Neuronal stem cell (in vitro differentiated cells): ENCODE results near the gene TBC1D16.

Experiments
- DNase-seq: peaks from one replicate; pipeline ENCODE4 v3.0.0-alpha.2; 2013; ENCODE audit warnings: low spot score
- H2AFZ ChIP-seq: one replicate; pipeline ENCODE4 v1.6.1; 2013; ENCODE audit warnings: mild to moderate bottlenecking, low read length, inconsistent platforms
- H2AK5ac ChIP-seq: 2 replicates; pipeline ENCODE4 v1.6.1; 2013; ENCODE audit warnings: low read depth, mild to moderate bottlenecking, inconsistent platforms, low read length, moderate library complexity, mixed read lengths
- H2BK120ac ChIP-seq: 2 replicates; pipeline ENCODE4 v1.6.1; 2013; ENCODE audit warnings: low read depth, mild to moderate bottlenecking, inconsistent platforms, low read length, moderate library complexity, mixed read lengths
- H2BK12ac ChIP-seq: one replicate; pipeline ENCODE4 v1.6.1; 2013; ENCODE audit warnings: low read length, inconsistent platforms
- H2BK15ac ChIP-seq: 2 replicates; pipeline ENCODE4 v1.6.1; 2013; ENCODE audit warnings: mild to moderate bottlenecking, low read length, inconsistent platforms, mixed read lengths
- H2BK5ac ChIP-seq: one replicate; pipeline ENCODE4 v1.6.1; 2013; ENCODE audit warnings: inconsistent platforms, mild to moderate bottlenecking, low read length, moderate library complexity
- H3K14ac ChIP-seq: one replicate; pipeline ENCODE4 v1.6.1; 2013; ENCODE audit warnings: low read length, inconsistent platforms
- H3K18ac ChIP-seq: 2 replicates; pipeline ENCODE4 v1.6.1; 2013; ENCODE audit warnings: low read length, inconsistent platforms
- H3K23ac ChIP-seq: 2 replicates; pipeline ENCODE4 v1.6.1; 2013; ENCODE audit warnings: low read depth, mild to moderate bottlenecking, mixed read lengths, low read length, inconsistent platforms; ENCODE audit not compliant: poor library complexity
- H3K27ac ChIP-seq: replicated peaks from 3 replicates; pipeline ENCODE4 v1.5.1; 2013; ENCODE audit warnings: low read length, inconsistent platforms
- H3K27me3 ChIP-seq, 3 experiments: 2 replicates each; pipeline ENCODE4 v1.6.1; 2013; ENCODE audit warnings: low read length in 3 of 3, mild to moderate bottlenecking in 2 of 3, inconsistent platforms in 1 of 3, low read depth in 1 of 3, mixed read lengths in 1 of 3, moderate library complexity in 1 of 3; ENCODE audit not compliant: control insufficient read depth in 3 of 3, insufficient read depth in 3 of 3
- H3K36me3 ChIP-seq, 2 donors: replicated peaks in 1 of 2; 2 replicates each; pipeline ENCODE4 v1.6.1; 2013; ENCODE audit warnings: low read length in 2 of 2; ENCODE audit not compliant: control insufficient read depth in 2 of 2, insufficient read depth in 2 of 2
- H3K4ac ChIP-seq: 2 replicates; pipeline ENCODE4 v1.6.1; 2013; ENCODE audit warnings: inconsistent platforms, mild to moderate bottlenecking, low read length, moderate library complexity
- H3K4me1 ChIP-seq, 2 donors: 1 replicate in 1 of 2; 2 replicates in 1 of 2; pipeline ENCODE4 v1.6.1; 2013; ENCODE audit warnings: low read length in 2 of 2, low read depth in 1 of 2; ENCODE audit not compliant: control insufficient read depth in 2 of 2, insufficient read depth in 1 of 2
- H3K4me2 ChIP-seq: one replicate; pipeline ENCODE4 v1.6.1; 2013; ENCODE audit warnings: mild to moderate bottlenecking, low read length, inconsistent platforms; ENCODE audit not compliant: insufficient read depth, poor library complexity, severe bottlenecking
- H3K4me3 ChIP-seq, 2 donors: 2 replicates each; pipeline ENCODE4 v1.5.1; 2013; ENCODE audit warnings: low read length in 2 of 2, mild to moderate bottlenecking in 2 of 2, inconsistent platforms in 1 of 2, moderate library complexity in 1 of 2
- H3K79me1 ChIP-seq: one replicate; pipeline ENCODE4 v1.6.1; 2013; ENCODE audit warnings: low read depth, mild to moderate bottlenecking, inconsistent platforms, low read length, moderate library complexity
- H3K9ac ChIP-seq: one replicate; pipeline ENCODE4 v1.6.1; 2013; ENCODE audit warnings: mild to moderate bottlenecking, low read depth, low read length, inconsistent platforms; ENCODE audit not compliant: poor library complexity
- H3K9me3 ChIP-seq, 2 donors: replicated peaks in 1 of 2; 2 replicates each; pipeline versions ENCODE3 to v1.6.1; 2013; ENCODE audit warnings: low read length in 2 of 2, mild to moderate bottlenecking in 2 of 2, inconsistent platforms in 1 of 2, low read depth in 1 of 2, mixed read lengths in 1 of 2, moderate library complexity in 1 of 2; ENCODE audit not compliant: control insufficient read depth in 2 of 2, insufficient read depth in 1 of 2
- H4K8ac ChIP-seq: one replicate; pipeline ENCODE4 v1.6.1; 2013; ENCODE audit warnings: low read depth, mild to moderate bottlenecking, inconsistent platforms, low read length, moderate library complexity
- H4K91ac ChIP-seq: one replicate; pipeline ENCODE4 v1.6.1; 2013; ENCODE audit warnings: low read length, low read depth, mild to moderate bottlenecking, inconsistent platforms; ENCODE audit not compliant: poor library complexity
- WGBS, 2 donors: extraction: QIAGEN DNeasy Blood & Tissue Kit; methylation state at CpG; one replicate each; pipeline ENCODE4 v1.1.7; 2013; ENCODE audit warnings: missing lambda C conversion rate in 2 of 2, mixed read lengths in 1 of 2; ENCODE audit not compliant: insufficient read length in 2 of 2, insufficient replicate concordance in 1 of 2; ENCODE audit errors: extremely low coverage in 2 of 2; 5-methylcytosine and 5-hydroxymethylcytosine counted together

TBC1D16 gene

DNA sequence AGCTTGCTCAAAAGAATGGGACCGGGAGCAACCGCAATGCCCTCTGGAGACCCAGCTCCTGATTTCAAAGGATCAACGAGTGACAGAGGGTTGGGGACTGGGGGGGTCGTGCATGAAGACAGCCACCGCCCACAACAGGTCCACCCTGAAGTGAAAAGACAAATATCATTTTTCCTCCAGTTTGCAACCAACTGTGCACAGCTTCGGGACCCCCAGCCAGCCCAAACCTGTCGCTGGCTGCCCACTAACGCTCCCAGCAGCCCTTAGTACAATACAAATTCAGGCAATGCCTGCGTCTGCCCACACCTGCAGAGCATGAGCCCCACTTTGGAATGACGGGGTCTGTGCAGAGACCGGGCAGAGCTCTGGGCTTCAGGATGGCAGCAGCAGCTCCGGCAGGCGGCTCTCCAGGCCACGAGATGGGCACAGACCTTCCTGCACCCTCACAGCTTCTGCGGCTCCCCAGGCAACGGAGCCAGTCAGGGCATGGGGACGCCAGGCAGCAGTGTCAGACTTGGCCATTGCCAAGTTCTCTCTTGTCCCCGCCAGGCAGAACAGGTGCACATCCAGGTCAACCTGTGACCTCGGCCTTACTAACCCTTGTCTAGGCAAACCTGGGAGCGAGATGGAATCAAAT is 60.1 kb downstream of the TBC1D16 start:
- Histone ChIP-seq H2BK120ac (no peak overlapping the region), H3K79me1 (peaks cover 5% of the 10 kb centered on the region), H3K18ac (peak overlapping the region; percentile 88), H2AFZ (no peak overlapping the region), H4K8ac (peak overlapping the region; percentile 76), H3K4ac (no peak overlapping the region), H3K27ac (no peak overlapping the region), H2BK15ac (no peak overlapping the region), H3K4me1 (peaks cover 0 to 8% of the 10 kb centered on the region in 2 donors), H3K9ac (peak overlapping the region; percentile 54), H3K4me3 (peak overlapping the region in 1 of 2 donors; percentile 16), H4K91ac (no peak overlapping the region), H3K4me2 (no peak overlapping the region), H3K27me3 (no peaks in the 10 kb centered on the region), H3K23ac (peak overlapping the region; percentile 59), H3K9me3 (no peaks in the 10 kb centered on the region), H2AK5ac (peak overlapping the region; percentile 86), H2BK12ac (no peak overlapping the region), H2BK5ac (no peak overlapping the region), H3K36me3 (peaks cover 4 to 64% of the 10 kb centered on the region in 2 donors), H3K14ac (no peak overlapping the region)
- WGBS, 2 donors, result no CpG with 5 or more reads among the region's 20 CpGs
- DNase-seq, result no peak

DNA sequence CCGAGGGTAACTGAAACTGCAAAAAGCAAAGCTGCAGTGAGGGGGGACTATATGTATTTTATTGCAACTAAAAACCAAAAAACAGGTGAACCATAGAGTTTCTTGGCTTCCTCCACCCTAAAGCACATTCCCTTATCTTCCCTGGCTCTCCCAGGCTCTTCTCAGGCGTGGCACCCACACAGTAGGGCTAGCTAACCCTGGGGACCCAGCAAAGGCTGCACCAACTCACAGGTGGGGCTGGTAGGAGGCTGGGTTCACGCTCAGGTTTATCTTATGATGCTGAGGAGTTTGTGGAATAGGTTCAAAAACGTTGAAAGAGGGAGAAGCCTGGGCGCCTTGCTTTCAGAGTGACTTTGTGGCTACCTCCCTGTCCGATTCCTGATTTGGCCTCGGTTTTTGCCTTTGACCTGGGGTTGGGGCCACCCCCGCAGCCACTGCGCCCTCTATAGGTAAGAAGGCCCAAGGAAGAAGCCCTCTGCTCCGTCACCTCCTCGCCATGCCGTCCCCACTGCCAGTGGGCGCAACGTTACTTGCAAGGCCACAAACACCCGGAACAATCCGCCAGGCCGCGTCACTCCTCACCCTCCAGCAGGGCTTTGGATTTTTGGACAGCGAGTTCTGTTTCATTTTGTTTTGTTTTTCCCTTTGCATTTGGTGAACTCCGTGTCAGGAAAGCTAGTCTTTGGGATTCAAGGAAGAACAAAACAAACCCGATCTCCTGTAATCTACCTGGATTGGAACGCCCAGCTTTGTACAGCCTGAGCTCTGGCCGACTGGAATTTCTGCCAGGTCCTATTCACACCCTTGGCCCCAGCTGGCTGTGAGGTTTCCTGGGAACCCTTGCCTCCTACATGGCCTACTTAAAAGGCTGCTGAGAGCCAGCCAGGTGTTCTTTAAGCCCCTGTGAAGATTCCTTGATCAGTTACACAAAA is 60.8 kb downstream of the TBC1D16 start:
- Histone ChIP-seq H4K8ac (no peak overlapping the region), H2BK120ac (no peak overlapping the region), H3K79me1 (peaks cover 5% of the 10 kb centered on the region), H2AFZ (no peak overlapping the region), H3K27me3 (no peaks in the 10 kb centered on the region), H4K91ac (no peak overlapping the region), H3K36me3 (peaks cover 4 to 62% of the 10 kb centered on the region in 2 donors), H2AK5ac (peak overlapping the region; percentile 86), H3K14ac (no peak overlapping the region), H2BK15ac (peak overlapping the region; percentile 2), H3K27ac (no peak overlapping the region), H3K9me3 (no peaks in the 10 kb centered on the region), H3K4me2 (no peak overlapping the region), H2BK12ac (no peak overlapping the region), H3K9ac (no peak overlapping the region), H3K4ac (no peak overlapping the region), H3K4me3 (no peak overlapping the region), H3K23ac (peak overlapping the region; percentile 8), H3K18ac (peak overlapping the region; percentile 27), H3K4me1 (peaks cover 0 to 8% of the 10 kb centered on the region in 2 donors), H2BK5ac (no peak overlapping the region)
- WGBS, 2 donors, result no CpG with 5 or more reads among the region's 23 CpGs
- DNase-seq, result no peak

DNA sequence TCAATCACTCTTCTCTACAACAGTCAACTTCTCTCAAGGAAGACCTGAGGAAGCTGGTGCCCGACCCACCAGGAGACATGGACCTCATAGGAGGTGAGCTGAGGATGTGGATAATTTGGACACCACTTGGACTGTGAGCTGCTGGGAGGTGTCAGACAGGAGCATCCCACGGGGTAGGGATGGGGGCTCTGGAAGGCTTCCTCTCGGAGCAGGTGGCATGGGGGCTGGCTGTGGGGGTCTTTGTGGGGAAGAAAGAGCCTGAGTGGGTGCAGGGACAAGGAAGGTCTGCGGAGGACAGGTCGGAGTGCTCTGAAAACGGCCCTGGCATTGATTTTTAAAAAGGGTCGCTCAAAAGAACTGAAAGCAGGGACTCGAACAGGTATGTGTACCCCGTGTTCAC is 64.0 kb downstream of the TBC1D16 start:
- DNase-seq, result no peak

DNA sequence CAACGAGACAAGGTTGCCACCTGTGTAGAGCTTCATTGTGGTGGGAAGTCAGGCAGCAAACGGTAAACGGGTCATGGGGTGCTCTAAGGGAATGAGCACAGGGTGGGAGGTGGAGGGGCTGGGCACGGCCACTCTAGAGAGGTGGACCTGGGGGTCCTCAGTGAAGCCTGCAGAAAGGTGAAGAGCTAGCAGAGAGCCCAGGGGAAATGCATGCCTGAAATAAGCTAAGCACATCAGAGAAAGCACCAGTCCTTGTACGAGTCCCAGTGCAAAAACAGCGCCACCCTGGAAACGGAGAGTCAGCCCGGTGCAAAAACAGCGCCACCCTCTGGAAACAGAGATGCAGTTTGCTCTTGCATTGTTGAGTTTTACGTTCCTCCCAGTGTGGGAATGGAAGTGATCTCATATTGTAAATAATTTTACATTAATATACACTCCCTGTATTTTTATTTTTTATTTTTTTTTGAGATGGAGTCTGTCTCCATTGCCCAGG is 65.0 kb downstream of the TBC1D16 start:
- H3K9me3 ChIP-seq, result no peaks in the 10 kb centered on the region
- H2BK5ac ChIP-seq, result no peak overlapping the region
- H3K36me3 ChIP-seq, result peaks cover 3 to 32% of the 10 kb centered on the region in 2 donors
- WGBS, 2 donors, result no CpG with 5 or more reads among the region's 10 CpGs
- no peak overlapping the region for H3K27ac ChIP-seq
- H2AFZ ChIP-seq, result no peak overlapping the region
- no peak overlapping the region for H4K91ac ChIP-seq
- no peak overlapping the region for H3K9ac ChIP-seq
- H3K4me3 ChIP-seq, result no peak overlapping the region
- H2AK5ac ChIP-seq, result no peak overlapping the region
- H3K18ac ChIP-seq, result peak overlapping the region; percentile 15
- H3K23ac ChIP-seq, result no peak overlapping the region
- H3K4ac ChIP-seq, result no peak overlapping the region
- no peak for DNase-seq
- no peaks in the 10 kb centered on the region for H3K27me3 ChIP-seq
- H4K8ac ChIP-seq, result no peak overlapping the region
- no peak overlapping the region for H2BK15ac ChIP-seq
- no peak overlapping the region for H3K4me2 ChIP-seq
- no peak overlapping the region for H3K14ac ChIP-seq
- H2BK12ac ChIP-seq, result no peak overlapping the region
- peaks cover 0 to 10% of the 10 kb centered on the region in 2 donors for H3K4me1 ChIP-seq
- H2BK120ac ChIP-seq, result no peak overlapping the region
- peaks cover 5% of the 10 kb centered on the region for H3K79me1 ChIP-seq

More for the DNA sequence above, 64.0 kb downstream of the TBC1D16 start:
- H3K4me2 ChIP-seq, result no peak overlapping the region
- H3K36me3 ChIP-seq, result peaks cover 3 to 40% of the 10 kb centered on the region in 2 donors
- H2BK120ac ChIP-seq, result no peak overlapping the region
- H3K4me3 ChIP-seq, result no peak overlapping the region
- no peak overlapping the region for H2BK15ac ChIP-seq
- H3K4me1 ChIP-seq, result peaks cover 0 to 10% of the 10 kb centered on the region in 2 donors
- H3K27me3 ChIP-seq, result no peaks in the 10 kb centered on the region
- no peak overlapping the region for H3K4ac ChIP-seq
- no peak overlapping the region for H3K23ac ChIP-seq
- H2BK12ac ChIP-seq, result no peak overlapping the region
- H3K9me3 ChIP-seq, result no peaks in the 10 kb centered on the region
- H3K18ac ChIP-seq, result no peak overlapping the region
- no peak overlapping the region for H2AFZ ChIP-seq
- peak overlapping the region; percentile 46 for H2AK5ac ChIP-seq
- no peak overlapping the region for H2BK5ac ChIP-seq
- H3K79me1 ChIP-seq, result peaks cover 5% of the 10 kb centered on the region
- H3K14ac ChIP-seq, result no peak overlapping the region
- no peak overlapping the region for H4K8ac ChIP-seq
- H3K9ac ChIP-seq, result no peak overlapping the region
- no peak overlapping the region for H4K91ac ChIP-seq
- no CpG with 5 or more reads among the region's 9 CpGs for WGBS, 2 donors
- no peak overlapping the region for H3K27ac ChIP-seq
